NCI-H526 (cell line): ENCODE data around the gene CCDC192.

Experiments
- DNase-seq, 2 experiments: peaks; one replicate each; lab custom pipeline; 2025; lab: John Stamatoyannopoulos, UW

Gene CCDC192

GRCh38 chr5:127923804-127924570, 220.8 kb downstream of the CCDC192 start:
- DNase-seq, result no peak

GRCh38 chr5:127924606-127925005, 221.4 kb downstream of the CCDC192 start:
- DNase-seq, result peak in 1 of 2 experiments; percentile 1

- DNase-seq, result no peak
Observed at GRCh38 chr5:127925916-127926315, 222.7 kb downstream of the CCDC192 start.

- DNase-seq, result no peak
Observed at GRCh38 chr5:127926974-127927373, 223.8 kb downstream of the CCDC192 start.

GRCh38 chr5:127928053-127928452, 224.9 kb downstream of the CCDC192 start:
- no peak for DNase-seq

- no peak for DNase-seq
Observed at GRCh38 chr5:127930311-127930710, 227.1 kb downstream of the CCDC192 start.

- no peak for DNase-seq
Observed at GRCh38 chr5:127931396-127931795, 228.2 kb downstream of the CCDC192 start.

- no peak for DNase-seq
Observed at GRCh38 chr5:127933348-127933747, 230.2 kb downstream of the CCDC192 start.

- peak; percentile 54 to 77 for DNase-seq
Observed at GRCh38 chr5:127934791-127935256, 231.6 kb downstream of the CCDC192 start.

- DNase-seq, result no peak
Observed at GRCh38 chr5:127935398-127935797, 232.2 kb downstream of the CCDC192 start.

- no peak for DNase-seq
Observed at GRCh38 chr5:127936439-127936972, 233.3 kb downstream of the CCDC192 start.

- DNase-seq, result no peak
Observed at GRCh38 chr5:127938746-127939145, 235.6 kb downstream of the CCDC192 start.

- DNase-seq, result no peak
Observed at GRCh38 chr5:127940854-127941253, 237.7 kb downstream of the CCDC192 start.

GRCh38 chr5:127941646-127942045, 238.5 kb downstream of the CCDC192 start:
- no peak for DNase-seq

GRCh38 chr5:127942246-127943060, 239.3 kb downstream of the CCDC192 start:
- no peak for DNase-seq

- DNase-seq, result no peak
Observed at GRCh38 chr5:127943061-127943371, 239.8 kb downstream of the CCDC192 start.

- DNase-seq, result no peak
Observed at GRCh38 chr5:127944125-127944524, 240.9 kb downstream of the CCDC192 start.

GRCh38 chr5:127947941-127948340, 244.8 kb downstream of the CCDC192 start:
- no peak for DNase-seq

GRCh38 chr5:127950707-127951391, 247.7 kb downstream of the CCDC192 start:
- DNase-seq, result no peak

GRCh38 chr5:127951791-127952190, 248.6 kb downstream of the CCDC192 start:
- no peak for DNase-seq

- no peak for DNase-seq
Observed at GRCh38 chr5:127957183-127957582, 254.0 kb downstream of the CCDC192 start.

- DNase-seq, result no peak
Observed at GRCh38 chr5:127957701-127958239, 254.6 kb downstream of the CCDC192 start.
